ENCODE results near the gene EXOC3L1.

DNA sequence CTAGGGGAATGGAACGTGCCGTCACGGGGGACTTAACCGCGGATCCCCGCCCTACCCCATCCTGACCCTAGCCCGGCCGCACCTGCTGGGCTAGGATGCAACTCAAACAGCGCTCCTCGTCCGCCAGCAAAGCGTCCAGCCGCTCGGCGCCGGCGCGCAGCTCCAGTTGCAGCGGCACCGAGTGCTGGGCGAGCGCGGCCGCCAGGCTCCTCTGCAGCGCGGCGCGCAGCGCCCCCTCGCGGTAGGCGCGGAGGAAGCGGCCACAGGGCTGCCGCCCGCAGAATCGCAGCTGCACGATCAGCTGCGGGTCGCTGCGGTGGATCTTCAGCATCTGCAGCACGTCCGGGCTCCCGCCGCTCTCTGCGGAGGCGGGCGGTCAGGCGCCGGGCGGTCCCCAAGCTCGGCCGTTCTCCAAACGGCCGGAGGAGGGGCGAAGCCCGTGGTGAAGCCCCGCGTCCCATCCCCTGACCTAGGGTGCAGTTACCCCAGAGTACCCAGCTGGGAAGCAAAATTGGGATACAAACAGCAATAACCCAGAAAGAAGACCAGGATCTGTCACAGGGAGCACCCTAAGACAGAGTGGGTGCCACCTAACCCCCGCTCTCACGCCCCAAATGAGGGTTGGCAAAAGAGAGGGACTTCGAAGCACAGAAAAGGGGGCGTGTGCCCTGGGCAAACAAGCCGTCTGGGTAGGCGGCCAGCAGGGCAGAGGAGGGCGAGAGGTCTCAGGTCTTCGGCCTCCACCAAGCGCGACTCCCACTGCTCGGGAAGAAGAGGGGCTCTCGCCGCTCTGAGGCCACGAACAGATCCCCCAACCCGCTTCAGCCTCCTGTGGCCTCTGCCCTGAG, 34.4 kb downstream of the EXOC3L1 start:
- TF ChIP-seq TEAD4 (IDR thresholded peaks at IDR 0.05): peak; percentile 17; the same call in 1 of the 2 replicates
- TF ChIP-seq, protein P1, sequence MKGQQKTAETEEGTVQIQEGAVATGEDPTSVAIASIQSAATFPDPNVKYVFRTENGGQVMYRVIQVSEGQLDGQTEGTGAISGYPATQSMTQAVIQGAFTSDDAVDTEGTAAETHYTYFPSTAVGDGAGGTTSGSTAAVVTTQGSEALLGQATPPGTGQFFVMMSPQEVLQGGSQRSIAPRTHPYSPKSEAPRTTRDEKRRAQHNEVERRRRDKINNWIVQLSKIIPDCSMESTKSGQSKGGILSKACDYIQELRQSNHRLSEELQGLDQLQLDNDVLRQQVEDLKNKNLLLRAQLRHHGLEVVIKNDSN (IDR thresholded peaks at IDR 0.05): no peak
